Activated CD8-positive, alpha-beta T cell treated with anti-CD3 and anti-CD28 coated beads, Interleukin-2, amount 10 ng/mL, durations not matched to agents 7 days and 5 days (primary cell): ENCODE data around the gene ITGAE. TPM values are rescaled to one million over a fixed set of nuclear protein-coding genes. Genes with fewer than 3 reads are reported as not detected.

ENCODE experiments used
- ATAC-seq: fragments of 150-1000 bp; cut with Tn5 transposase; one replicate; pipeline ENCODE4 v1.10.0; 2021; ENCODE audit warnings: moderate library complexity
- CTCF ChIA-PET: fragments of 350-600 bp; sonication (Branson Sonifier 250); formaldehyde crosslinking; loops from one replicate; lab custom pipeline; 2021; ENCODE audit warnings: antibody characterized with exemption; lab: Charles Lee
- POLR2A ChIA-PET: fragments of 350-600 bp; sonication (Branson Sonifier 250); formaldehyde crosslinking; loops from one replicate; lab custom pipeline; 2021; ENCODE audit warnings: antibody characterized with exemption; lab: Charles Lee
- DNase-seq: peaks from one replicate; pipeline ENCODE4 v3.0.0-alpha.2; 2020
- H3K27ac Mint-ChIP-seq: one replicate; pipeline ENCODE4 v1.8.0; 2021; ENCODE audit warnings: mild to moderate bottlenecking, mixed read lengths
- H3K27me3 Mint-ChIP-seq: one replicate; pipeline ENCODE4 v1.8.0; 2021; ENCODE audit warnings: low read depth, mixed read lengths
- H3K36me3 Mint-ChIP-seq: one replicate; pipeline ENCODE4 v1.8.0; 2021; ENCODE audit warnings: low read depth, mixed read lengths
- H3K4me1 Mint-ChIP-seq: one replicate; pipeline ENCODE4 v1.8.0; 2021; ENCODE audit warnings: low read depth, mixed read lengths
- H3K4me3 Mint-ChIP-seq: one replicate; pipeline ENCODE4 v1.8.0; 2021; ENCODE audit warnings: mild to moderate bottlenecking, mixed read lengths
- H3K9me3 Mint-ChIP-seq: one replicate; pipeline ENCODE4 v1.8.0; 2022; ENCODE audit warnings: mixed read lengths; ENCODE audit not compliant: insufficient read depth
- total RNA-seq, 2 experiments: library from RNA; stranded (reverse); gene quantifications; one replicate each; pipeline ENCODE4 v1.2.3, GENCODE V29; 2021

ITGAE gene
- total RNA-seq, 2 experiments from 2014 or later, result 22.9 to 23.2 TPM

- Mint-ChIP-seq H3K36me3 (peaks cover 55% of the 10 kb centered on the region), H3K9me3 (no peaks in the 10 kb centered on the region), H3K4me1 (peaks cover 40% of the 10 kb centered on the region), H3K27ac (peak overlapping the region; percentile 34), H3K4me3 (no peak overlapping the region), H3K27me3 (no peaks in the 10 kb centered on the region)
- ChIA-PET POLR2A (interaction anchor here (0.9 to 1.3 kb wide), 2 partner anchors 11 to 100 kb away, joined by 3 read pairs; no protein-coding TSS in a partner anchor), CTCF (interaction anchor here (0.9 to 4.5 kb wide), 7 partner anchors 12 to 187 kb away, joined by 3 to 45 read pairs (median 6); partner anchors contain the start of gene NCBP3)
- DNase-seq, result no peak
- no peak for ATAC-seq
Measured at GRCh38 chr17:3727041-3727440, 73.9 kb downstream of the ITGAE start.

- Mint-ChIP-seq H3K27me3 (no peaks in the 10 kb centered on the region), H3K4me1 (peaks cover 63% of the 10 kb centered on the region), H3K4me3 (peak overlapping the region; percentile 92), H3K36me3 (peaks cover 63% of the 10 kb centered on the region), H3K27ac (peak overlapping the region; percentile 90), H3K9me3 (no peaks in the 10 kb centered on the region)
- no peak for DNase-seq
- ATAC-seq, result no peak
- CTCF ChIA-PET, result interaction anchor here (1.0 to 3.1 kb wide), 6 partner anchors 11 to 120 kb away, joined by 3 to 29 read pairs (median 9); no protein-coding TSS in a partner anchor
- POLR2A ChIA-PET, result interaction anchor here (0.7 to 2.9 kb wide), 9 partner anchors 8 to 121 kb away, joined by 3 to 18 read pairs (median 5); partner anchors contain the start of genes NCBP3 and P2RX5
Measured at GRCh38 chr17:3724378-3725077, 76.5 kb downstream of the ITGAE start.

GRCh38 chr17:3723556-3724377 is 77.2 kb downstream of the ITGAE start, which contains the start of gene HASPIN:
HASPIN (plus strand) TSS chr17:3723903; CDS start chr17:3723936, 33 bp downstream.
- H3K27me3 Mint-ChIP-seq, result no peaks in the 10 kb centered on the region
- peaks cover 63% of the 10 kb centered on the region for H3K4me1 Mint-ChIP-seq
- peaks cover 61% of the 10 kb centered on the region for H3K36me3 Mint-ChIP-seq
- no peaks in the 10 kb centered on the region for H3K9me3 Mint-ChIP-seq
- ChIA-PET POLR2A (interaction anchor here (0.6 to 2.9 kb wide), 15 partner anchors 9 to 122 kb away, joined by 3 to 18 read pairs (median 3); partner anchors contain the start of genes NCBP3 and P2RX5), CTCF (interaction anchor here (1.0 to 3.1 kb wide), 12 partner anchors 12 to 121 kb away, joined by 3 to 29 read pairs (median 6); partner anchors contain the start of gene P2RX5)
- H3K4me3 Mint-ChIP-seq, result peak within 1 kb of the TSS; percentile 92
- DNase-seq, result peak; percentile 94
- H3K27ac Mint-ChIP-seq, result peak within 1 kb of the TSS; percentile 90
- peak; percentile 94 for ATAC-seq

GRCh38 chr17:3723188-3723555 is 77.8 kb downstream of the ITGAE start:
- ChIA-PET CTCF (interaction anchor here (0.8 to 3.1 kb wide), 13 partner anchors 11 to 123 kb away, joined by 3 to 29 read pairs (median 4); partner anchors contain the start of genes NCBP3 and P2RX5), POLR2A (interaction anchor here (0.6 to 2.9 kb wide), 13 partner anchors 10 to 123 kb away, joined by 3 to 18 read pairs (median 3); partner anchors contain the start of genes NCBP3 and P2RX5)
- Mint-ChIP-seq H3K9me3 (no peaks in the 10 kb centered on the region), H3K27ac (peak overlapping the region; percentile 90), H3K36me3 (peaks cover 67% of the 10 kb centered on the region), H3K4me3 (peak overlapping the region; percentile 92), H3K4me1 (peaks cover 65% of the 10 kb centered on the region), H3K27me3 (no peaks in the 10 kb centered on the region)
- no peak for DNase-seq
- ATAC-seq, result no peak

GRCh38 chr17:3722716-3723115 is 78.3 kb downstream of the ITGAE start:
- ATAC-seq (no peak), DNase-seq (no peak)
- Mint-ChIP-seq H3K9me3 (no peaks in the 10 kb centered on the region), H3K36me3 (peaks cover 68% of the 10 kb centered on the region), H3K4me3 (peak overlapping the region; percentile 92), H3K27ac (peak overlapping the region; percentile 90), H3K4me1 (peaks cover 62% of the 10 kb centered on the region), H3K27me3 (no peaks in the 10 kb centered on the region)
- CTCF ChIA-PET, result interaction anchor here (0.8 to 3.1 kb wide), 12 partner anchors 11 to 124 kb away, joined by 3 to 29 read pairs (median 6); partner anchors contain the start of genes NCBP3 and P2RX5
- POLR2A ChIA-PET, result interaction anchor here (0.8 to 2.9 kb wide), 5 partner anchors 10 to 123 kb away, joined by 3 to 18 read pairs (median 15); partner anchors contain the start of genes NCBP3 and P2RX5

GRCh38 chr17:3719265-3719664 is 81.7 kb downstream of the ITGAE start:
- Mint-ChIP-seq H3K36me3 (peaks cover 73% of the 10 kb centered on the region), H3K4me1 (peaks cover 40% of the 10 kb centered on the region), H3K9me3 (no peaks in the 10 kb centered on the region), H3K27me3 (no peaks in the 10 kb centered on the region), H3K27ac (no peak overlapping the region), H3K4me3 (no peak overlapping the region)
- DNase-seq (no peak), ATAC-seq (no peak)
- CTCF ChIA-PET, result interaction anchor here (2.4 kb wide), 1 partner anchor 37 kb away, joined by 6 read pairs; no protein-coding TSS in a partner anchor
- POLR2A ChIA-PET, result interaction anchor here (1.0 kb wide), 1 partner anchor 23 kb away, joined by 4 read pairs; the partner anchor contains the start of gene P2RX5

- Mint-ChIP-seq H3K36me3 (peaks cover 73% of the 10 kb centered on the region), H3K27ac (no peak overlapping the region), H3K27me3 (no peaks in the 10 kb centered on the region), H3K9me3 (no peaks in the 10 kb centered on the region), H3K4me3 (no peak overlapping the region), H3K4me1 (peaks cover 43% of the 10 kb centered on the region)
- CTCF ChIA-PET, result no interaction called here
- DNase-seq (no peak), ATAC-seq (no peak)
- POLR2A ChIA-PET, result no interaction called here
Measured at GRCh38 chr17:3718201-3718600, 82.8 kb downstream of the ITGAE start.

- peaks cover 70% of the 10 kb centered on the region for H3K36me3 Mint-ChIP-seq
- H3K27me3 Mint-ChIP-seq, result no peaks in the 10 kb centered on the region
- POLR2A ChIA-PET, result interaction anchor here (1.1 to 1.3 kb wide), 2 partner anchors 9 to 19 kb away, joined by 3 to 4 read pairs; partner anchors contain the start of genes HASPIN and P2RX5
- peaks cover 44% of the 10 kb centered on the region for H3K4me1 Mint-ChIP-seq
- CTCF ChIA-PET, result no interaction called here
- no peak for DNase-seq
- H3K27ac Mint-ChIP-seq, result no peak overlapping the region
- H3K9me3 Mint-ChIP-seq, result no peaks in the 10 kb centered on the region
- no peak overlapping the region for H3K4me3 Mint-ChIP-seq
- ATAC-seq, result no peak
Measured at GRCh38 chr17:3715296-3715695, 85.7 kb downstream of the ITGAE start.

GRCh38 chr17:3712811-3713463 is 88.1 kb downstream of the ITGAE start:
- CTCF ChIA-PET, result interaction anchor here (0.8 to 1.3 kb wide), 3 partner anchors 13 to 30 kb away, joined by 3 to 4 read pairs (median 3); no protein-coding TSS in a partner anchor
- no peak for DNase-seq
- Mint-ChIP-seq H3K27me3 (no peaks in the 10 kb centered on the region), H3K4me3 (peak overlapping the region; percentile 29), H3K4me1 (peaks cover 52% of the 10 kb centered on the region), H3K9me3 (no peaks in the 10 kb centered on the region), H3K36me3 (peaks cover 53% of the 10 kb centered on the region), H3K27ac (peak overlapping the region; percentile 85)
- ATAC-seq, result no peak
- POLR2A ChIA-PET, result interaction anchor here (2.0 to 3.7 kb wide), 2 partner anchors 10 to 17 kb away, joined by 15 to 31 read pairs; partner anchors contain the start of genes HASPIN and P2RX5

- H3K4me1 Mint-ChIP-seq, result peaks cover 53% of the 10 kb centered on the region
- peaks cover 35% of the 10 kb centered on the region for H3K36me3 Mint-ChIP-seq
- H3K27ac Mint-ChIP-seq, result peak overlapping the region; percentile 85
- peak; percentile 99 for ATAC-seq
- POLR2A ChIA-PET, result interaction anchor here (0.6 to 3.7 kb wide), 6 partner anchors 8 to 1395 kb away, joined by 3 to 31 read pairs (median 4); partner anchors contain the start of genes CTNS, HASPIN and P2RX5
- CTCF ChIA-PET, result interaction anchor here (0.8 to 2.2 kb wide), 11 partner anchors 10 to 203 kb away, joined by 3 to 14 read pairs (median 5); partner anchors contain the start of genes HASPIN and P2RX5
- peak; percentile 87 for DNase-seq
- H3K4me3 Mint-ChIP-seq, result peak overlapping the region; percentile 37
- H3K27me3 Mint-ChIP-seq, result no peaks in the 10 kb centered on the region
- no peaks in the 10 kb centered on the region for H3K9me3 Mint-ChIP-seq
Measured at GRCh38 chr17:3710951-3711383, 90.0 kb downstream of the ITGAE start.
